ENCODE measurements around the gene BAHCC1. TPM values are rescaled to one million over a fixed set of nuclear protein-coding genes. Genes with fewer than 3 reads are reported as not detected.

Gene BAHCC1
- total RNA-seq, 1 donor from 2014 or later: 8.4 TPM

- Histone ChIP-seq H3K27me3 (ENCODE audit: control insufficient read depth in 3 of 3, insufficient read depth in 3 of 3, low read length in 3 of 3) (no peaks in the 10 kb centered on the region), H3K4me3 (ENCODE audit: low read length in 3 of 3) (no peak overlapping the region), H3K27ac (ENCODE audit: low read depth, low read length) (no peak overlapping the region), H3K9me3 (ENCODE audit: control insufficient read depth in 3 of 3, low read length in 3 of 3) (no peaks in the 10 kb centered on the region), H3K9ac (ENCODE audit: low read depth in 1 of 3, low read length in 3 of 3) (no peak overlapping the region), H3K4me1 (ENCODE audit: control insufficient read depth in 3 of 3, insufficient read depth in 3 of 3, low read length in 3 of 3) (peaks cover 0 to 6% (median 0%) of the 10 kb centered on the region in 3 donors), H3K36me3 (ENCODE audit: control insufficient read depth in 3 of 3, insufficient read depth in 3 of 3, low read length in 3 of 3) (no peaks in the 10 kb centered on the region)
Observed at GRCh38 chr17:81468770-81469121, 73.5 kb downstream of the BAHCC1 start.

GRCh38 chr17:81469266-81469665 is 74.0 kb downstream of the BAHCC1 start:
- Histone ChIP-seq H3K4me1 (ENCODE audit: control insufficient read depth in 3 of 3, insufficient read depth in 3 of 3, low read length in 3 of 3) (peaks cover 0 to 6% (median 0%) of the 10 kb centered on the region in 3 donors), H3K36me3 (ENCODE audit: control insufficient read depth in 3 of 3, insufficient read depth in 3 of 3, low read length in 3 of 3) (no peaks in the 10 kb centered on the region), H3K9me3 (ENCODE audit: control insufficient read depth in 3 of 3, low read length in 3 of 3) (no peaks in the 10 kb centered on the region), H3K9ac (ENCODE audit: low read depth in 1 of 3, low read length in 3 of 3) (no peak overlapping the region), H3K4me3 (ENCODE audit: low read length in 3 of 3) (no peak overlapping the region), H3K27ac (ENCODE audit: low read depth, low read length) (no peak overlapping the region), H3K27me3 (ENCODE audit: control insufficient read depth in 3 of 3, insufficient read depth in 3 of 3, low read length in 3 of 3) (no peaks in the 10 kb centered on the region)

- H3K27me3 ChIP-seq (ENCODE audit: control insufficient read depth in 3 of 3, insufficient read depth in 3 of 3, low read length in 3 of 3): no peaks in the 10 kb centered on the region
- peak overlapping the region in 1 of 3 donors; percentile 47 for H3K9ac ChIP-seq (ENCODE audit: low read depth in 1 of 3, low read length in 3 of 3)
- peaks cover 0 to 6% (median 0%) of the 10 kb centered on the region in 3 donors for H3K4me1 ChIP-seq (ENCODE audit: control insufficient read depth in 3 of 3, insufficient read depth in 3 of 3, low read length in 3 of 3)
- no peaks in the 10 kb centered on the region for H3K36me3 ChIP-seq (ENCODE audit: control insufficient read depth in 3 of 3, insufficient read depth in 3 of 3, low read length in 3 of 3)
- H3K9me3 ChIP-seq (ENCODE audit: control insufficient read depth in 3 of 3, low read length in 3 of 3): no peaks in the 10 kb centered on the region
- no peak overlapping the region for H3K27ac ChIP-seq (ENCODE audit: low read depth, low read length)
- no peak overlapping the region for H3K4me3 ChIP-seq (ENCODE audit: low read length in 3 of 3)
Observed at GRCh38 chr17:81470270-81470943, 75.2 kb downstream of the BAHCC1 start.

- Histone ChIP-seq H3K27me3 (ENCODE audit: control insufficient read depth in 3 of 3, insufficient read depth in 3 of 3, low read length in 3 of 3) (no peaks in the 10 kb centered on the region), H3K36me3 (ENCODE audit: control insufficient read depth in 3 of 3, insufficient read depth in 3 of 3, low read length in 3 of 3) (no peaks in the 10 kb centered on the region), H3K9ac (ENCODE audit: low read depth in 1 of 3, low read length in 3 of 3) (peak overlapping the region in 2 of 3 donors; percentile 25 to 47), H3K4me1 (ENCODE audit: control insufficient read depth in 3 of 3, insufficient read depth in 3 of 3, low read length in 3 of 3) (peaks cover 0 to 6% (median 0%) of the 10 kb centered on the region in 3 donors), H3K4me3 (ENCODE audit: low read length in 3 of 3) (no peak overlapping the region), H3K9me3 (ENCODE audit: control insufficient read depth in 3 of 3, low read length in 3 of 3) (no peaks in the 10 kb centered on the region), H3K27ac (ENCODE audit: low read depth, low read length) (no peak overlapping the region)
Observed at GRCh38 chr17:81470944-81471817, 75.9 kb downstream of the BAHCC1 start.

GRCh38 chr17:81471818-81472456 is 76.7 kb downstream of the BAHCC1 start:
- no peak overlapping the region for H3K9ac ChIP-seq (ENCODE audit: low read depth in 1 of 3, low read length in 3 of 3)
- H3K27ac ChIP-seq (ENCODE audit: low read depth, low read length): no peak overlapping the region

GRCh38 chr17:81473019-81473418 is 77.8 kb downstream of the BAHCC1 start:
- Histone ChIP-seq H3K27me3 (ENCODE audit: control insufficient read depth in 3 of 3, insufficient read depth in 3 of 3, low read length in 3 of 3) (no peaks in the 10 kb centered on the region), H3K4me1 (ENCODE audit: control insufficient read depth in 3 of 3, insufficient read depth in 3 of 3, low read length in 3 of 3) (peaks cover 0 to 6% (median 0%) of the 10 kb centered on the region in 3 donors), H3K9me3 (ENCODE audit: control insufficient read depth in 3 of 3, low read length in 3 of 3) (no peaks in the 10 kb centered on the region), H3K9ac (ENCODE audit: low read depth in 1 of 3, low read length in 3 of 3) (no peak overlapping the region), H3K27ac (ENCODE audit: low read depth, low read length) (no peak overlapping the region), H3K36me3 (ENCODE audit: control insufficient read depth in 3 of 3, insufficient read depth in 3 of 3, low read length in 3 of 3) (no peaks in the 10 kb centered on the region), H3K4me3 (ENCODE audit: low read length in 3 of 3) (no peak overlapping the region)

More at GRCh38 chr17:81471818-81472456, 76.7 kb downstream of the BAHCC1 start:
- Histone ChIP-seq H3K4me3 (ENCODE audit: low read length in 3 of 3) (peak overlapping the region; percentile 43 to 55 (median 54)), H3K4me1 (ENCODE audit: control insufficient read depth in 3 of 3, insufficient read depth in 3 of 3, low read length in 3 of 3) (peaks cover 0 to 6% (median 0%) of the 10 kb centered on the region in 3 donors), H3K9me3 (ENCODE audit: control insufficient read depth in 3 of 3, low read length in 3 of 3) (no peaks in the 10 kb centered on the region), H3K27me3 (ENCODE audit: control insufficient read depth in 3 of 3, insufficient read depth in 3 of 3, low read length in 3 of 3) (no peaks in the 10 kb centered on the region), H3K36me3 (ENCODE audit: control insufficient read depth in 3 of 3, insufficient read depth in 3 of 3, low read length in 3 of 3) (no peaks in the 10 kb centered on the region)

- Histone ChIP-seq H3K27ac (ENCODE audit: low read depth, low read length) (no peak overlapping the region), H3K9ac (ENCODE audit: low read depth in 1 of 3, low read length in 3 of 3) (no peak overlapping the region), H3K4me1 (ENCODE audit: control insufficient read depth in 3 of 3, insufficient read depth in 3 of 3, low read length in 3 of 3) (peaks cover 0 to 7% (median under 1%) of the 10 kb centered on the region in 3 donors), H3K4me3 (ENCODE audit: low read length in 3 of 3) (no peak overlapping the region), H3K36me3 (ENCODE audit: control insufficient read depth in 3 of 3, insufficient read depth in 3 of 3, low read length in 3 of 3) (no peaks in the 10 kb centered on the region), H3K27me3 (ENCODE audit: control insufficient read depth in 3 of 3, insufficient read depth in 3 of 3, low read length in 3 of 3) (no peaks in the 10 kb centered on the region), H3K9me3 (ENCODE audit: control insufficient read depth in 3 of 3, low read length in 3 of 3) (no peaks in the 10 kb centered on the region)
Observed at GRCh38 chr17:81474958-81475357, 79.7 kb downstream of the BAHCC1 start.

- H3K27me3 ChIP-seq (ENCODE audit: control insufficient read depth in 3 of 3, insufficient read depth in 3 of 3, low read length in 3 of 3): no peaks in the 10 kb centered on the region
- H3K9ac ChIP-seq (ENCODE audit: low read depth in 1 of 3, low read length in 3 of 3): no peak overlapping the region
- H3K27ac ChIP-seq (ENCODE audit: low read depth, low read length): no peak overlapping the region
- no peaks in the 10 kb centered on the region for H3K9me3 ChIP-seq (ENCODE audit: control insufficient read depth in 3 of 3, low read length in 3 of 3)
- no peak overlapping the region for H3K4me3 ChIP-seq (ENCODE audit: low read length in 3 of 3)
- peaks cover 5 to 13% (median 12%) of the 10 kb centered on the region in 3 donors for H3K4me1 ChIP-seq (ENCODE audit: control insufficient read depth in 3 of 3, insufficient read depth in 3 of 3, low read length in 3 of 3)
- H3K36me3 ChIP-seq (ENCODE audit: control insufficient read depth in 3 of 3, insufficient read depth in 3 of 3, low read length in 3 of 3): no peaks in the 10 kb centered on the region
Observed at GRCh38 chr17:81476097-81476496, 80.8 kb downstream of the BAHCC1 start.

GRCh38 chr17:81476635-81477034 is 81.4 kb downstream of the BAHCC1 start:
- peaks cover 6 to 14% (median 13%) of the 10 kb centered on the region in 3 donors for H3K4me1 ChIP-seq (ENCODE audit: control insufficient read depth in 3 of 3, insufficient read depth in 3 of 3, low read length in 3 of 3)
- H3K27ac ChIP-seq (ENCODE audit: low read depth, low read length): no peak overlapping the region
- H3K27me3 ChIP-seq (ENCODE audit: control insufficient read depth in 3 of 3, insufficient read depth in 3 of 3, low read length in 3 of 3): no peaks in the 10 kb centered on the region

More at GRCh38 chr17:81476635-81477034, 81.4 kb downstream of the BAHCC1 start:
- Histone ChIP-seq H3K9ac (ENCODE audit: low read depth in 1 of 3, low read length in 3 of 3) (no peak overlapping the region), H3K36me3 (ENCODE audit: control insufficient read depth in 3 of 3, insufficient read depth in 3 of 3, low read length in 3 of 3) (no peaks in the 10 kb centered on the region), H3K9me3 (ENCODE audit: control insufficient read depth in 3 of 3, low read length in 3 of 3) (no peaks in the 10 kb centered on the region), H3K4me3 (ENCODE audit: low read length in 3 of 3) (no peak overlapping the region)
